Progenitor cell of endocrine pancreas (in vitro differentiated cells): ENCODE measurements around the gene ARF6. TPM values are rescaled to one million over a fixed set of nuclear protein-coding genes. Genes with fewer than 3 reads are reported as not detected.
A peak's percentile ranks its signal among the peaks of the same experiment; 100 is the strongest.
"Not testable (repeated sequence)": the region's sequence is repeated elsewhere in the genome, so short reads cannot be mapped to it uniquely, and the experiment has no call there.

Experiments
- DNase-seq: peaks from one replicate; pipeline ENCODE4 v3.0.0; 2021; ENCODE audit warnings: low spot score; ENCODE audit not compliant: unreplicated experiment
- H3K27ac Mint-ChIP-seq: 2 replicates; pipeline ENCODE4 v1.8.0; 2021; ENCODE audit warnings: mild to moderate bottlenecking, moderate library complexity, mixed read lengths
- H3K27me3 Mint-ChIP-seq: 2 replicates; pipeline ENCODE4 v1.8.0; 2021; ENCODE audit warnings: mixed read lengths
- H3K36me3 Mint-ChIP-seq: 2 replicates; pipeline ENCODE4 v1.8.0; 2022; ENCODE audit warnings: mixed read lengths; ENCODE audit not compliant: insufficient read depth
- H3K4me1 Mint-ChIP-seq: 2 replicates; pipeline ENCODE4 v1.8.0; 2021; ENCODE audit warnings: low read depth, mixed read lengths
- H3K4me3 Mint-ChIP-seq: 2 replicates; pipeline ENCODE4 v1.8.0; 2021; ENCODE audit warnings: low read depth, mild to moderate bottlenecking, moderate library complexity, mixed read lengths
- H3K9me3 Mint-ChIP-seq: 2 replicates; pipeline ENCODE4 v1.8.0; 2021; ENCODE audit warnings: low read depth, mixed read lengths
- CTCF ChIP-seq: fragments of 200-600 bp; sonication (generic); IDR thresholded peaks from one replicate; pipeline ENCODE4 v1.5.0; 2021; ENCODE audit warnings: antibody characterized with exemption, mild to moderate bottlenecking; ENCODE audit not compliant: unreplicated experiment
- total RNA-seq: library from RNA; stranded (reverse); gene quantifications from 2 replicates; pipeline ENCODE4 v1.2.1, GENCODE V29; 2021

Gene ARF6
- total RNA-seq, 1 donor from 2014 or later = 49.8 TPM

DNA sequence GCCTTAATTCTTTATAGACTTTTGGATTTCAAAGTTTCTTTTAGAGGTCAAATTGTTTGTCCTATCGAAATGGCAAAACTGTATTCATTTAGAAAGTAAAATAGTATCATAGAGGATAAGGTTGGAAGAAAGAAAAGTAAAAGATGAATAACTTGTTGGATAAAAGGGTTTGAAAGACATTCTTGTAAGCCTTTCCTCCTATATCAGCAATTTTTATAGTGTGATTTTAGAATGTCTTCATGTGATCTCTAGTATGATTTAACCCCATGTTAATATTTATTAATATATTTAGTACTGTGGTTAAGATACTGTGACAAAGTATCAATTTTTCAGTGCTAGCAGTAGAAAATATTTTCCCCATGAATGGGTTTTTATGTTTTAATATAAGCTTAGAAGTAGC is 4.5 kb downstream of the ARF6 start:
- no peak for TF ChIP-seq CTCF
- H3K27ac Mint-ChIP-seq = no peak overlapping the region
- H3K36me3 Mint-ChIP-seq = peaks cover 13% of the 10 kb centered on the region
- H3K4me3 Mint-ChIP-seq = no peak overlapping the region
- no peak for DNase-seq
- peaks cover 30% of the 10 kb centered on the region for H3K4me1 Mint-ChIP-seq
- H3K9me3 Mint-ChIP-seq = peaks cover 4% of the 10 kb centered on the region
- no peaks in the 10 kb centered on the region for H3K27me3 Mint-ChIP-seq

- Mint-ChIP-seq H3K36me3 (peaks cover 13% of the 10 kb centered on the region), H3K27me3 (no peaks in the 10 kb centered on the region), H3K4me1 (peaks cover 30% of the 10 kb centered on the region), H3K4me3 (no peak overlapping the region), H3K27ac (no peak overlapping the region), H3K9me3 (peaks cover 4% of the 10 kb centered on the region)
- DNase-seq = no peak
- TF ChIP-seq CTCF = no peak
Observed at GRCh38 chr14:49897965-49898364, 5.1 kb downstream of the ARF6 start.

- TF ChIP-seq CTCF = no peak
- H3K9me3 Mint-ChIP-seq = peaks cover 4% of the 10 kb centered on the region
- H3K36me3 Mint-ChIP-seq = peaks cover 13% of the 10 kb centered on the region
- DNase-seq = no peak
- peaks cover 30% of the 10 kb centered on the region for H3K4me1 Mint-ChIP-seq
- H3K4me3 Mint-ChIP-seq = no peak overlapping the region
- no peaks in the 10 kb centered on the region for H3K27me3 Mint-ChIP-seq
- H3K27ac Mint-ChIP-seq = peak overlapping the region; percentile 49
Observed at GRCh38 chr14:49898485-49898884, 5.6 kb downstream of the ARF6 start.

GRCh38 chr14:49900973-49901372 is 8.1 kb downstream of the ARF6 start:
- Mint-ChIP-seq H3K4me3 (no peak overlapping the region), H3K27me3 (no peaks in the 10 kb centered on the region), H3K36me3 (peaks cover 4% of the 10 kb centered on the region), H3K9me3 (peaks cover 4% of the 10 kb centered on the region), H3K4me1 (peaks cover 13% of the 10 kb centered on the region), H3K27ac (no peak overlapping the region)
- no peak for TF ChIP-seq CTCF
- DNase-seq = no peak

DNA sequence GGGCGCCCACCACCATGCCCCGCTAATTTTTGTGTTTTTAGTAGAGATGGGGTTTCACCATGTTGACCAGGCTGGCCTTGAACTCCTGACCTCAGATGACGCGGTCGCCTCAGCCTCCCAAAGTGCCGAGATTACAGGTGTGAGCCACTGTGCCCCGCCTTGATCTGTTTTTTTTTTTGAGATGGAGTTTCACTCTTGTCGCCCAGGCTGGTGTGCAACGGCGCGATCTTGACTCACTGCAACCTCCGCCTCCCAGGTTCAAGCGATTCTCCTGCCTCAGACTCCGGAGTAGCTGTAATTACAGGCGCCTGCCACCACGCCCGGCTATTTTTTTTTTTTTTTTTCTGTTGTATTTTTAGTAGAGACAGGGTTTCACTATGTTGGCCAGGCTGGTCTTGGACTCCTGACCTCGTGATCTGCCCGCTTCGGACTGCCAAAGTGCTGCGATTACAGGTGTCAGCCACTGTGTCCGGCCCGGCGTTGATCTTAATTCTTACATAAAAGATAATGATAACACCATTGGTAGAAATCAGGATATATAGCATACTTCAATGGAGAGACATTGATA is 9.9 kb downstream of the ARF6 start:
- DNase-seq, H3K4me3 Mint-ChIP-seq, H3K9me3 Mint-ChIP-seq, H3K36me3 Mint-ChIP-seq, H3K27ac Mint-ChIP-seq, H3K27me3 Mint-ChIP-seq, H3K4me1 Mint-ChIP-seq: not testable (repeated sequence)

- Mint-ChIP-seq H3K36me3 (peaks cover 2% of the 10 kb centered on the region), H3K9me3 (peaks cover 4% of the 10 kb centered on the region)
- TF ChIP-seq CTCF = no peak
Observed at GRCh38 chr14:49904270-49904669, 11.4 kb downstream of the ARF6 start.

More at GRCh38 chr14:49904270-49904669, 11.4 kb downstream of the ARF6 start:
- no peaks in the 10 kb centered on the region for H3K27me3 Mint-ChIP-seq
- no peak overlapping the region for H3K4me3 Mint-ChIP-seq
- no peaks in the 10 kb centered on the region for H3K4me1 Mint-ChIP-seq
- no peak for DNase-seq
- no peak overlapping the region for H3K27ac Mint-ChIP-seq
